ENCODE measurements around the gene MLLT3.

DNA sequence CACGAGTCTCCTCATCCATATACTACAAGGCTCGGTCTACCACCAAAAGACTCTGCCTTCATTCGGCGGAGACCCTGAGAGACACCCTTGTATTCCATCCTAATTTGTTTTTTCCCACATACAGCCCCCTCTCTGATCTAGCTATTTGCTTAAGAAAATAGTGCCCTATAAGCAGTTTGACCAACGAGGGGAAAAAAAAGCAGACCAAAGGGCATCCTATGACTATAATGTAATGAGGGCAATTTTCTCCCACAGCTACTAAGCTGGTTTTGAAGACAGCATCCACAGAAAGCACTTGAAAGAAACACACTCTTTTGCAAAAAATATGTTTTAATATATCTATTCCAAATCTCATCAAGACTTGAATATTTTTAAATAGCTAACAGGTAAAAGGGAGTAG lies 147.8 kb downstream of the MLLT3 start:
- TF ChIP-seq, protein P1, sequence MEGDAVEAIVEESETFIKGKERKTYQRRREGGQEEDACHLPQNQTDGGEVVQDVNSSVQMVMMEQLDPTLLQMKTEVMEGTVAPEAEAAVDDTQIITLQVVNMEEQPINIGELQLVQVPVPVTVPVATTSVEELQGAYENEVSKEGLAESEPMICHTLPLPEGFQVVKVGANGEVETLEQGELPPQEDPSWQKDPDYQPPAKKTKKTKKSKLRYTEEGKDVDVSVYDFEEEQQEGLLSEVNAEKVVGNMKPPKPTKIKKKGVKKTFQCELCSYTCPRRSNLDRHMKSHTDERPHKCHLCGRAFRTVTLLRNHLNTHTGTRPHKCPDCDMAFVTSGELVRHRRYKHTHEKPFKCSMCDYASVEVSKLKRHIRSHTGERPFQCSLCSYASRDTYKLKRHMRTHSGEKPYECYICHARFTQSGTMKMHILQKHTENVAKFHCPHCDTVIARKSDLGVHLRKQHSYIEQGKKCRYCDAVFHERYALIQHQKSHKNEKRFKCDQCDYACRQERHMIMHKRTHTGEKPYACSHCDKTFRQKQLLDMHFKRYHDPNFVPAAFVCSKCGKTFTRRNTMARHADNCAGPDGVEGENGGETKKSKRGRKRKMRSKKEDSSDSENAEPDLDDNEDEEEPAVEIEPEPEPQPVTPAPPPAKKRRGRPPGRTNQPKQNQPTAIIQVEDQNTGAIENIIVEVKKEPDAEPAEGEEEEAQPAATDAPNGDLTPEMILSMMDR (IDR thresholded peaks at IDR 0.05) = no peak
- TF ChIP-seq POLR2A (IDR thresholded peaks at IDR 0.05) = no peak
